H1 (cell line): ENCODE measurements around the gene GJB6. TPM values are rescaled to one million over a fixed set of nuclear protein-coding genes. Genes with fewer than 3 reads are reported as not detected.

Experiments used
- CTCF ChIA-PET: fragments of 300-600 bp; sonication (Branson Sonifier 250); formaldehyde crosslinking; loops from one replicate; lab custom pipeline; 2021; ENCODE audit not compliant: partially characterized antibody; lab: Charles Lee
- POLR2A ChIA-PET: fragments of 300-600 bp; sonication (Branson Sonifier 250); formaldehyde crosslinking; loops from one replicate; lab custom pipeline; 2021; ENCODE audit warnings: inconsistent platforms; ENCODE audit not compliant: partially characterized antibody; lab: Charles Lee
- DNase-seq, 2 experiments: peaks; one replicate each; pipeline versions ENCODE4 v3.0.0 to v3.0.0-alpha.2; 2010 to 2022; ENCODE audit warnings: low spot score in 2 of 2, low read depth in 1 of 2, mixed read lengths in 1 of 2
- FAIRE-seq: peaks from 2 replicates; lab custom pipeline; 2011; peaks lifted over from hg19 to GRCh38; lab: Jason Lieb, UNC
- H2AFZ ChIP-seq: 2 replicates; pipeline ENCODE4 v1.8.1; 2012; ENCODE audit warnings: low read length, inconsistent platforms
- H2AK5ac ChIP-seq: 2 replicates; pipeline ENCODE4 v1.6.1; 2013; ENCODE audit warnings: low read depth, low read length
- H2BK120ac ChIP-seq: replicated peaks from 2 replicates; pipeline ENCODE3; 2013; ENCODE audit warnings: low read depth, low read length, inconsistent platforms
- H2BK12ac ChIP-seq: 2 replicates; pipeline ENCODE4 v1.6.1; 2013; ENCODE audit warnings: low read depth, low read length
- H2BK15ac ChIP-seq: 2 replicates; pipeline ENCODE4 v1.6.1; 2013; ENCODE audit warnings: low read length
- H2BK20ac ChIP-seq: 2 replicates; pipeline ENCODE4 v1.6.1; 2013; ENCODE audit warnings: low read length
- H2BK5ac ChIP-seq: 2 replicates; pipeline ENCODE4 v1.6.1; 2013; ENCODE audit warnings: low read depth, low read length
- H3K14ac ChIP-seq: 2 replicates; pipeline ENCODE4 v1.6.1; 2013; ENCODE audit warnings: inconsistent platforms; ENCODE audit not compliant: insufficient read length
- H3K18ac ChIP-seq: 2 replicates; pipeline ENCODE4 v1.6.1; 2013; ENCODE audit warnings: low read length; ENCODE audit errors: extremely low read depth
- H3K23ac ChIP-seq: 2 replicates; pipeline ENCODE4 v1.6.1; 2013; ENCODE audit warnings: inconsistent platforms; ENCODE audit not compliant: insufficient read length
- H3K23me2 ChIP-seq: 2 replicates; pipeline ENCODE4 v1.6.1; 2013; ENCODE audit warnings: low read depth, low read length
- H3K27ac ChIP-seq: 2 replicates; pipeline ENCODE4 v1.6.1; 2011; ENCODE audit warnings: low read depth, low read length, inconsistent platforms
- H3K27me3 ChIP-seq, 4 experiments: replicated peaks in 1 of 4; 1 replicate in 1 of 4; 2 replicates in 3 of 4; pipeline versions ENCODE4 v1.6.1 to v1.8.1; 2011 to 2013; ENCODE audit warnings: low read length in 3 of 4, mild to moderate bottlenecking in 3 of 4, inconsistent platforms in 2 of 4, mixed read lengths in 2 of 4, moderate library complexity in 1 of 4; ENCODE audit not compliant: control insufficient read depth in 3 of 4, insufficient read depth in 3 of 4; ENCODE audit errors: extremely low read depth in 1 of 4
- H3K36me3 ChIP-seq, 4 experiments: 2 replicates each; pipeline versions ENCODE4 v1.6.1 to v1.8.1; 2011 to 2013; ENCODE audit warnings: mild to moderate bottlenecking in 4 of 4, low read length in 3 of 4, moderate library complexity in 2 of 4, control low read depth in 1 of 4, inconsistent platforms in 1 of 4; ENCODE audit not compliant: insufficient read depth in 4 of 4, control insufficient read depth in 2 of 4
- H3K4ac ChIP-seq: replicated peaks from 2 replicates; pipeline ENCODE3; 2013; ENCODE audit warnings: low read length, low read depth, mixed read lengths, inconsistent platforms; ENCODE audit not compliant: insufficient read length
- H3K4me1 ChIP-seq, 4 experiments: replicated peaks in 1 of 4; 1 replicate in 1 of 4; 2 replicates in 3 of 4; pipeline versions ENCODE4 v1.6.1 to v1.8.1; 2011 to 2013; ENCODE audit warnings: low read length in 3 of 4, inconsistent platforms in 2 of 4, mixed read lengths in 1 of 4; ENCODE audit not compliant: insufficient read depth in 4 of 4, control insufficient read depth in 3 of 4
- H3K4me2 ChIP-seq, 2 experiments: 2 replicates each; pipeline versions ENCODE4 v1.6.1 to v1.8.1; 2011 to 2013; ENCODE audit warnings: low read depth in 2 of 2, low read length in 2 of 2, control low read depth in 1 of 2, inconsistent platforms in 1 of 2, mild to moderate bottlenecking in 1 of 2; ENCODE audit not compliant: insufficient read depth in 1 of 2
- H3K4me3 ChIP-seq, 4 experiments: fragments of 200-600, 300-600 bp in 1 of 4; sonication (generic), shearing (Covaris generic), sonication (Bioruptor Twin) in 1 of 4; 2 replicates each; pipeline versions ENCODE4 v1.5.1 to v1.8.1; 2011 to 2016; ENCODE audit warnings: low read length in 4 of 4, low read depth in 3 of 4, control low read depth in 2 of 4, inconsistent platforms in 2 of 4, mild to moderate bottlenecking in 2 of 4, mixed read lengths in 1 of 4, moderate library complexity in 1 of 4; ENCODE audit not compliant: insufficient read depth in 2 of 4; ENCODE audit errors: extremely low read depth in 1 of 4
- H3K56ac ChIP-seq: replicated peaks from 2 replicates; pipeline ENCODE3; 2013; ENCODE audit warnings: low read depth, mild to moderate bottlenecking, mixed read lengths, low read length, inconsistent platforms; ENCODE audit not compliant: insufficient read length
- H3K79me1 ChIP-seq: 2 replicates; pipeline ENCODE4 v1.6.1; 2013; ENCODE audit warnings: low read depth, low read length, control low read depth
- H3K79me2 ChIP-seq, 2 experiments: 2 replicates each; pipeline versions ENCODE4 v1.6.1 to v1.8.1; 2012 to 2013; ENCODE audit warnings: low read length in 2 of 2, mild to moderate bottlenecking in 2 of 2, inconsistent platforms in 1 of 2; ENCODE audit not compliant: insufficient read depth in 2 of 2, control insufficient read depth in 1 of 2
- H3K9ac ChIP-seq, 4 experiments: replicated peaks in 1 of 4; 1 replicate in 1 of 4; 2 replicates in 3 of 4; pipeline versions ENCODE4 v1.6.1 to v1.8.1; 2011 to 2013; ENCODE audit warnings: low read depth in 3 of 4, low read length in 3 of 4, control low read depth in 2 of 4, mild to moderate bottlenecking in 2 of 4, moderate library complexity in 2 of 4, inconsistent platforms in 1 of 4; ENCODE audit errors: extremely low read depth in 1 of 4
- H3K9me3 ChIP-seq, 2 experiments: 2 replicates each; pipeline versions ENCODE4 v1.6.1 to v1.8.1; 2012 to 2013; ENCODE audit warnings: mild to moderate bottlenecking in 2 of 2, moderate library complexity in 2 of 2, control low read depth in 1 of 2, inconsistent platforms in 1 of 2, low read depth in 1 of 2, low read length in 1 of 2, mixed read lengths in 1 of 2; ENCODE audit not compliant: insufficient read depth in 2 of 2
- H4K20me1 ChIP-seq, 2 experiments: replicated peaks in 1 of 2; 2 replicates each; pipeline versions ENCODE3 to v1.8.1; 2011 to 2013; ENCODE audit warnings: inconsistent platforms in 2 of 2, low read length in 2 of 2, mild to moderate bottlenecking in 1 of 2; ENCODE audit not compliant: insufficient read depth in 2 of 2, control insufficient read depth in 1 of 2
- H4K5ac ChIP-seq: 2 replicates; pipeline ENCODE4 v1.6.1; 2013; ENCODE audit warnings: low read length, low read depth, mixed read lengths, inconsistent platforms; ENCODE audit not compliant: insufficient read length
- H4K8ac ChIP-seq: 2 replicates; pipeline ENCODE4 v1.8.0; 2013; ENCODE audit warnings: mild to moderate bottlenecking, moderate library complexity, low read length, inconsistent platforms; ENCODE audit not compliant: insufficient read depth; ENCODE audit errors: extremely low read depth
- H4K91ac ChIP-seq: replicated peaks from 2 replicates; pipeline ENCODE3; 2013; ENCODE audit warnings: low read length, mixed read lengths, inconsistent platforms; ENCODE audit not compliant: insufficient read length
- ATF3 ChIP-seq: IDR thresholded peaks from 2 replicates; pipeline ENCODE4 v1.6.1; 2011; ENCODE audit warnings: low read depth, mild to moderate bottlenecking, low read length; ENCODE audit not compliant: insufficient read depth
- CBX5 ChIP-seq: fragments of 300-800, 300-1000 bp; sonication (generic); IDR thresholded peaks from 2 replicates; pipeline ENCODE4 v1.7.1; 2016; ENCODE audit warnings: antibody characterized with exemption, low read length, low read depth
- CBX8 ChIP-seq: fragments of 300-800, 300-1000 bp; sonication (generic); IDR thresholded peaks from 2 replicates; pipeline ENCODE4 v1.7.1; 2016; ENCODE audit warnings: low read depth, low read length, borderline replicate concordance
- CHD2 ChIP-seq: IDR thresholded peaks from 2 replicates; pipeline ENCODE4 v1.6.1; 2012; ENCODE audit warnings: low read length, improper control_type of control experiment
- EZH2 ChIP-seq: fragments of 200-600 bp; sonication (generic); IDR thresholded peaks from 2 replicates; pipeline ENCODE4 v1.7.1; 2012; ENCODE audit warnings: low read depth, mild to moderate bottlenecking, moderate library complexity, low read length, inconsistent platforms; ENCODE audit not compliant: severe bottlenecking
- NRF1 ChIP-seq: IDR thresholded peaks from 2 replicates; pipeline ENCODE4 v1.6.1; 2011; ENCODE audit warnings: mild to moderate bottlenecking, low read depth, low read length, improper control_type of control experiment
- SP1 ChIP-seq: IDR thresholded peaks from 2 replicates; pipeline ENCODE4 v1.6.1; 2011; ENCODE audit warnings: low read depth, low read length
- SP4 ChIP-seq: IDR thresholded peaks from 2 replicates; pipeline ENCODE4 v1.6.1; 2012; ENCODE audit warnings: low read length, inconsistent platforms
- TAF1 ChIP-seq: IDR thresholded peaks from 2 replicates; pipeline ENCODE4 v1.6.1; 2011; ENCODE audit warnings: mild to moderate bottlenecking, low read depth, low read length
- YY1 ChIP-seq: IDR thresholded peaks from 2 replicates; pipeline ENCODE4 v1.6.1; 2011; ENCODE audit warnings: low read depth, mild to moderate bottlenecking, low read length
- ZNF274 ChIP-seq: IDR thresholded peaks from 2 replicates; pipeline ENCODE4 v1.7.0; 2012; ENCODE audit warnings: low read length, borderline replicate concordance; ENCODE audit errors: extremely low read depth
- WGBS, 2 experiments: shearing (Covaris generic) in 1 of 2; methylation state at CpG; one replicate each; pipeline versions ENCODE4 v1.1.6 to v1.1.7; 2013 to 2015; ENCODE audit warnings: low lambda C conversion rate in 2 of 2, mixed read lengths in 2 of 2, inconsistent platforms in 1 of 2, low coverage in 1 of 2, missing lambda C conversion rate in 1 of 2; ENCODE audit not compliant: insufficient replicate concordance in 2 of 2, insufficient coverage in 1 of 2, insufficient read length in 1 of 2; ENCODE audit errors: extremely low coverage in 1 of 2, missing lambda C conversion rate in 1 of 2; 5-methylcytosine and 5-hydroxymethylcytosine counted together
- polyA plus RNA-seq, 7 experiments: library from polyadenylated mRNA; depleted of rRNA in 3 of 7; stranded (reverse) in 5 of 7; unstranded in 2 of 7; fragments of >200 nt in 5 of 7; fragments of 200-250 nt in 2 of 7; gene quantifications; 1 replicate in 5 of 7; 2 replicates in 1 of 7; 4 replicates in 1 of 7; pipeline versions ENCODE4 v1.2.1 to v1.2.3, GENCODE V29; 2011 to 2013; ENCODE audit warnings: missing spikeins in 2 of 7, mixed read lengths in 2 of 7
- total RNA-seq: library from RNA; stranded (reverse); fragmentation: NEBNext Ultra II Directional; extraction: Animal tissue kit (Norgen Biotek cat#: 25700); gene quantifications from 2 replicates; pipeline ENCODE4 v1.2.1, GENCODE V29; 2021
- TF ChIP-seq, protein P1 (sequence below): IDR thresholded peaks from 2 replicates; pipeline ENCODE4 v1.6.1; 2012; ENCODE audit warnings: inconsistent platforms

Gene GJB6
- total and polyA plus RNA-seq, 2 of the 8 experiments (the other 6 are each of a cell fraction or from before 2014, with no cell fraction given): not detected

GRCh38 chr13:20192836-20193161 lies 39.3 kb downstream of the GJB6 start, which contains the start of gene GJB2:
Gene GJB2, minus strand, starts transcription at chr13:20192938. Its CDS starts 3,357 bp downstream, at chr13:20189581.
- no peaks in the 10 kb centered on the region; a peak in 1 of 8 replicates for H3K36me3 ChIP-seq
- POLR2A ChIA-PET: no interaction called here
- no peak within 1 kb of the TSS for H3K27ac ChIP-seq
- FAIRE-seq: no peak
- peaks cover 52 to 86% (median 80%) of the 10 kb centered on the region in 4 experiments for H3K27me3 ChIP-seq
- no peak within 1 kb of the TSS for H3K18ac ChIP-seq
- H2AFZ ChIP-seq: 0 out of 2 replicates have a peak within 1 kb of the TSS, but pooled peaks have one; percentile 6
- 0 out of 7 replicates have a peak within 1 kb of the TSS, but pooled peaks of 1 of the 4 experiments have one; percentile 36 for H3K9ac ChIP-seq
- peak within 1 kb of the TSS; percentile 7 to 63 (median 43) for H3K4me3 ChIP-seq
- H3K9me3 ChIP-seq: no peaks in the 10 kb centered on the region
- no CpG with 5 or more reads among the region's 39 CpGs for WGBS, 2 experiments
- no peak within 1 kb of the TSS for H2BK20ac ChIP-seq
- H3K14ac ChIP-seq: no peak within 1 kb of the TSS
- H3K4me2 ChIP-seq: peak within 1 kb of the TSS; percentile 59 to 79
- peaks cover 0 to 9% of the 10 kb centered on the region in 2 experiments for H4K20me1 ChIP-seq
- H3K4ac ChIP-seq: no peak within 1 kb of the TSS
- no peak within 1 kb of the TSS for H2BK120ac ChIP-seq
- no peak within 1 kb of the TSS for H4K5ac ChIP-seq
- no peak within 1 kb of the TSS for H3K56ac ChIP-seq
- peak within 1 kb of the TSS; percentile 30; the same call in 1 of the 2 replicates for H4K8ac ChIP-seq
- H2BK15ac ChIP-seq: no peak within 1 kb of the TSS
- H3K79me1 ChIP-seq: no peaks in the 10 kb centered on the region; the same call in 1 of the 2 replicates
- H2BK5ac ChIP-seq: no peak within 1 kb of the TSS
- no peak within 1 kb of the TSS; the same call in 1 of the 2 replicates for H2BK12ac ChIP-seq
- H3K23ac ChIP-seq: no peak within 1 kb of the TSS
- H3K4me1 ChIP-seq: peaks cover 0 to 13% (median 5%) of the 10 kb centered on the region in 4 experiments; a peak in 6 of 7 replicates
- CTCF ChIA-PET: interaction anchor here (2.1 kb wide), 1 partner anchor 11 kb away, joined by 17 read pairs; no protein-coding TSS in a partner anchor
- no peak within 1 kb of the TSS for H4K91ac ChIP-seq
- H3K23me2 ChIP-seq: peaks cover 6% of the 10 kb centered on the region; the same call in 1 of the 2 replicates
- no peak within 1 kb of the TSS for H2AK5ac ChIP-seq
- no peaks in the 10 kb centered on the region for H3K79me2 ChIP-seq
- no peak for DNase-seq
- TF ChIP-seq SP4 (no peak), TAF1 (no peak), EZH2 (no peak), NRF1 (no peak), YY1 (no peak), CBX5 (no peak), CBX8 (no peak), SP1 (no peak), CHD2 (no peak), ZNF274 (no peak), ATF3 (no peak)
- TF ChIP-seq, protein P1, sequence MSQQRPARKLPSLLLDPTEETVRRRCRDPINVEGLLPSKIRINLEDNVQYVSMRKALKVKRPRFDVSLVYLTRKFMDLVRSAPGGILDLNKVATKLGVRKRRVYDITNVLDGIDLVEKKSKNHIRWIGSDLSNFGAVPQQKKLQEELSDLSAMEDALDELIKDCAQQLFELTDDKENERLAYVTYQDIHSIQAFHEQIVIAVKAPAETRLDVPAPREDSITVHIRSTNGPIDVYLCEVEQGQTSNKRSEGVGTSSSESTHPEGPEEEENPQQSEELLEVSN: no peak
